WTC11 (cell line): ENCODE results near the gene ANKRD22.

Experiments used
- MAX ChIP-seq: sonication (generic); formaldehyde crosslinking; IDR thresholded peaks from 2 replicates; pipeline ENCODE4 v1.8.0; 2022; ENCODE audit warnings: mild to moderate bottlenecking, missing genetic modification reagents
- NR1H2 ChIP-seq: sonication (generic); formaldehyde crosslinking; IDR thresholded peaks from 2 replicates; pipeline ENCODE4 v1.9.0; 2021; ENCODE audit warnings: mild to moderate bottlenecking, moderate library complexity, missing genetic modification reagents
- TP53 ChIP-seq: sonication (generic); formaldehyde crosslinking; IDR thresholded peaks from 2 replicates; pipeline ENCODE4 v1.8.1; 2023; ENCODE audit warnings: mild to moderate bottlenecking, missing genetic modification reagents
- ZNF416 ChIP-seq: fragments of 250-450 bp; sonication (Bioruptor Pico); IDR thresholded peaks from 2 replicates; pipeline ENCODE4 v1.9.0; 2021; ENCODE audit warnings: mild to moderate bottlenecking, inconsistent platforms
- ZNF423 ChIP-seq: fragments of 250-450 bp; sonication (Bioruptor Pico); IDR thresholded peaks from 2 replicates; pipeline ENCODE4 v2.1.2; 2022; ENCODE audit warnings: mild to moderate bottlenecking, moderate library complexity
- TF ChIP-seq, protein P1 (sequence below): sonication (generic); formaldehyde crosslinking; IDR thresholded peaks from 2 replicates; pipeline ENCODE4 v1.8.1; 2023; ENCODE audit warnings: mild to moderate bottlenecking, missing genetic modification reagents, borderline replicate concordance
- TF ChIP-seq, protein P2 (sequence below): fragments of 200-600 bp; IDR thresholded peaks from 2 replicates; pipeline ENCODE4 v1.8.0; 2022; ENCODE audit warnings: antibody characterized with exemption
- TF ChIP-seq, protein P3 (sequence below): sonication (generic); formaldehyde crosslinking; conservative IDR thresholded peaks from 2 replicates; pipeline ENCODE4 v1.8.1; 2023; ENCODE audit warnings: mild to moderate bottlenecking, low read depth, missing genetic modification reagents, moderate library complexity
- TF ChIP-seq, protein P4 (sequence below): sonication (generic); formaldehyde crosslinking; IDR thresholded peaks from 2 replicates; pipeline ENCODE4 v1.8.0; 2022; ENCODE audit warnings: mild to moderate bottlenecking, missing genetic modification reagents

DNA sequence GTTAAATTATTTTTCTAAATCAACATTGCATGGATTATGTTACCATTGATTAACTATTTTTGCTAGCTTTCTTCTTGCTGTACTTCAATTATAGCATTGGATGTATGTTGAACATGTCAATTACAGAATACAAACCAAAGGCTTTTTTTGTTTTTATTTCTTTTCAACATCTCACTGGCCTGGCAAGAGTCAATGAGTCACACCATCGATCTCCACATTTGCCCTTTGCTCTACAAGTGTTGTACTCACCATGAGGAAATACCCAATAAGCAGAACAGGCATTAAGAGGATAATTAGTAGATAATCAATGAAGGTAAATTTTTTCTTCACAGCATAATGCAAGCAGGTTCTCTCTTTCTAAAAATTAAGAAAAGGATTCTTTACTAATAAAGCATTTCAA lies 23.3 kb downstream of the ANKRD22 start:
- TF ChIP-seq ZNF423, result no peak
- TF ChIP-seq NR1H2 (CRISPR knock-in tag), result no peak
- TF ChIP-seq ZNF416 (CRISPR knock-in tag), result no peak
- TF ChIP-seq, protein P1, sequence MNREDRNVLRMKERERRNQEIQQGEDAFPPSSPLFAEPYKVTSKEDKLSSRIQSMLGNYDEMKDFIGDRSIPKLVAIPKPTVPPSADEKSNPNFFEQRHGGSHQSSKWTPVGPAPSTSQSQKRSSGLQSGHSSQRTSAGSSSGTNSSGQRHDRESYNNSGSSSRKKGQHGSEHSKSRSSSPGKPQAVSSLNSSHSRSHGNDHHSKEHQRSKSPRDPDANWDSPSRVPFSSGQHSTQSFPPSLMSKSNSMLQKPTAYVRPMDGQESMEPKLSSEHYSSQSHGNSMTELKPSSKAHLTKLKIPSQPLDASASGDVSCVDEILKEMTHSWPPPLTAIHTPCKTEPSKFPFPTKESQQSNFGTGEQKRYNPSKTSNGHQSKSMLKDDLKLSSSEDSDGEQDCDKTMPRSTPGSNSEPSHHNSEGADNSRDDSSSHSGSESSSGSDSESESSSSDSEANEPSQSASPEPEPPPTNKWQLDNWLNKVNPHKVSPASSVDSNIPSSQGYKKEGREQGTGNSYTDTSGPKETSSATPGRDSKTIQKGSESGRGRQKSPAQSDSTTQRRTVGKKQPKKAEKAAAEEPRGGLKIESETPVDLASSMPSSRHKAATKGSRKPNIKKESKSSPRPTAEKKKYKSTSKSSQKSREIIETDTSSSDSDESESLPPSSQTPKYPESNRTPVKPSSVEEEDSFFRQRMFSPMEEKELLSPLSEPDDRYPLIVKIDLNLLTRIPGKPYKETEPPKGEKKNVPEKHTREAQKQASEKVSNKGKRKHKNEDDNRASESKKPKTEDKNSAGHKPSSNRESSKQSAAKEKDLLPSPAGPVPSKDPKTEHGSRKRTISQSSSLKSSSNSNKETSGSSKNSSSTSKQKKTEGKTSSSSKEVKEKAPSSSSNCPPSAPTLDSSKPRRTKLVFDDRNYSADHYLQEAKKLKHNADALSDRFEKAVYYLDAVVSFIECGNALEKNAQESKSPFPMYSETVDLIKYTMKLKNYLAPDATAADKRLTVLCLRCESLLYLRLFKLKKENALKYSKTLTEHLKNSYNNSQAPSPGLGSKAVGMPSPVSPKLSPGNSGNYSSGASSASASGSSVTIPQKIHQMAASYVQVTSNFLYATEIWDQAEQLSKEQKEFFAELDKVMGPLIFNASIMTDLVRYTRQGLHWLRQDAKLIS (CRISPR knock-in tag), result no peak
- TF ChIP-seq, protein P2, sequence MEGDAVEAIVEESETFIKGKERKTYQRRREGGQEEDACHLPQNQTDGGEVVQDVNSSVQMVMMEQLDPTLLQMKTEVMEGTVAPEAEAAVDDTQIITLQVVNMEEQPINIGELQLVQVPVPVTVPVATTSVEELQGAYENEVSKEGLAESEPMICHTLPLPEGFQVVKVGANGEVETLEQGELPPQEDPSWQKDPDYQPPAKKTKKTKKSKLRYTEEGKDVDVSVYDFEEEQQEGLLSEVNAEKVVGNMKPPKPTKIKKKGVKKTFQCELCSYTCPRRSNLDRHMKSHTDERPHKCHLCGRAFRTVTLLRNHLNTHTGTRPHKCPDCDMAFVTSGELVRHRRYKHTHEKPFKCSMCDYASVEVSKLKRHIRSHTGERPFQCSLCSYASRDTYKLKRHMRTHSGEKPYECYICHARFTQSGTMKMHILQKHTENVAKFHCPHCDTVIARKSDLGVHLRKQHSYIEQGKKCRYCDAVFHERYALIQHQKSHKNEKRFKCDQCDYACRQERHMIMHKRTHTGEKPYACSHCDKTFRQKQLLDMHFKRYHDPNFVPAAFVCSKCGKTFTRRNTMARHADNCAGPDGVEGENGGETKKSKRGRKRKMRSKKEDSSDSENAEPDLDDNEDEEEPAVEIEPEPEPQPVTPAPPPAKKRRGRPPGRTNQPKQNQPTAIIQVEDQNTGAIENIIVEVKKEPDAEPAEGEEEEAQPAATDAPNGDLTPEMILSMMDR, result no peak
- TF ChIP-seq, protein P3, sequence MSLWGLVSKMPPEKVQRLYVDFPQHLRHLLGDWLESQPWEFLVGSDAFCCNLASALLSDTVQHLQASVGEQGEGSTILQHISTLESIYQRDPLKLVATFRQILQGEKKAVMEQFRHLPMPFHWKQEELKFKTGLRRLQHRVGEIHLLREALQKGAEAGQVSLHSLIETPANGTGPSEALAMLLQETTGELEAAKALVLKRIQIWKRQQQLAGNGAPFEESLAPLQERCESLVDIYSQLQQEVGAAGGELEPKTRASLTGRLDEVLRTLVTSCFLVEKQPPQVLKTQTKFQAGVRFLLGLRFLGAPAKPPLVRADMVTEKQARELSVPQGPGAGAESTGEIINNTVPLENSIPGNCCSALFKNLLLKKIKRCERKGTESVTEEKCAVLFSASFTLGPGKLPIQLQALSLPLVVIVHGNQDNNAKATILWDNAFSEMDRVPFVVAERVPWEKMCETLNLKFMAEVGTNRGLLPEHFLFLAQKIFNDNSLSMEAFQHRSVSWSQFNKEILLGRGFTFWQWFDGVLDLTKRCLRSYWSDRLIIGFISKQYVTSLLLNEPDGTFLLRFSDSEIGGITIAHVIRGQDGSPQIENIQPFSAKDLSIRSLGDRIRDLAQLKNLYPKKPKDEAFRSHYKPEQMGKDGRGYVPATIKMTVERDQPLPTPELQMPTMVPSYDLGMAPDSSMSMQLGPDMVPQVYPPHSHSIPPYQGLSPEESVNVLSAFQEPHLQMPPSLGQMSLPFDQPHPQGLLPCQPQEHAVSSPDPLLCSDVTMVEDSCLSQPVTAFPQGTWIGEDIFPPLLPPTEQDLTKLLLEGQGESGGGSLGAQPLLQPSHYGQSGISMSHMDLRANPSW (CRISPR knock-in tag), result no peak
- TF ChIP-seq, protein P4, sequence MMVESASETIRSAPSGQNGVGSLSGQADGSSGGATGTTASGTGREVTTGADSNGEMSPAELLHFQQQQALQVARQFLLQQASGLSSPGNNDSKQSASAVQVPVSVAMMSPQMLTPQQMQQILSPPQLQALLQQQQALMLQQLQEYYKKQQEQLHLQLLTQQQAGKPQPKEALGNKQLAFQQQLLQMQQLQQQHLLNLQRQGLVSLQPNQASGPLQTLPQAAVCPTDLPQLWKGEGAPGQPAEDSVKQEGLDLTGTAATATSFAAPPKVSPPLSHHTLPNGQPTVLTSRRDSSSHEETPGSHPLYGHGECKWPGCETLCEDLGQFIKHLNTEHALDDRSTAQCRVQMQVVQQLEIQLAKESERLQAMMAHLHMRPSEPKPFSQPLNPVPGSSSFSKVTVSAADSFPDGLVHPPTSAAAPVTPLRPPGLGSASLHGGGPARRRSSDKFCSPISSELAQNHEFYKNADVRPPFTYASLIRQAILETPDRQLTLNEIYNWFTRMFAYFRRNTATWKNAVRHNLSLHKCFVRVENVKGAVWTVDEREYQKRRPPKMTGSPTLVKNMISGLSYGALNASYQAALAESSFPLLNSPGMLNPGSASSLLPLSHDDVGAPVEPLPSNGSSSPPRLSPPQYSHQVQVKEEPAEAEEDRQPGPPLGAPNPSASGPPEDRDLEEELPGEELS (CRISPR knock-in tag), result no peak
- TF ChIP-seq TP53, result no peak
- no peak for TF ChIP-seq MAX
